HEK293 (cell line): ENCODE measurements around the gene ZSWIM7.

Source experiments
- CTCF ChIA-PET: fragments of 350-600 bp; formaldehyde crosslinking; extraction: SDS; loops from one replicate; lab custom pipeline; 2021; ENCODE audit warnings: antibody characterized with exemption; lab: Yijun Ruan, JAX
- POLR2A ChIA-PET: fragments of 300-600 bp; formaldehyde crosslinking; extraction: SDS; loops from one replicate; lab custom pipeline; 2020; ENCODE audit warnings: antibody characterized with exemption, inconsistent platforms; lab: Yijun Ruan, JAX
- H3K27ac ChIP-seq: fragments of 200-500 bp; sonication (Bioruptor generic); 2 replicates; pipeline ENCODE4 v1.5.1; 2014; ENCODE audit warnings: low read depth, low read length, control low read depth, inconsistent platforms; ENCODE audit errors: extremely low read depth
- H3K36me3 ChIP-seq, 2 experiments: fragments of 200-500 bp in 1 of 2; sonication (Bioruptor generic) in 1 of 2; 1 replicate in 1 of 2; 2 replicates in 1 of 2; pipeline ENCODE4 v1.5.1; 2014 to 2017; ENCODE audit warnings: inconsistent platforms in 2 of 2, low read length in 2 of 2; ENCODE audit not compliant: control insufficient read depth in 2 of 2, insufficient read depth in 1 of 2
- H3K4me1 ChIP-seq: fragments of 200-500 bp; sonication (Bioruptor generic); 2 replicates; pipeline ENCODE4 v1.5.1; 2014; ENCODE audit warnings: mild to moderate bottlenecking, low read length, inconsistent platforms; ENCODE audit not compliant: control insufficient read depth, insufficient read depth
- H3K4me3 ChIP-seq: 2 replicates; pipeline ENCODE4 v1.5.1; 2011; ENCODE audit warnings: low read depth, mild to moderate bottlenecking, control low read depth, low read length, moderate library complexity
- H3K9me3 ChIP-seq: fragments of 200-500 bp; sonication (Bioruptor generic); 2 replicates; pipeline ENCODE4 v1.5.1; 2014; ENCODE audit warnings: low read depth, low read length, inconsistent platforms; ENCODE audit not compliant: control insufficient read depth, insufficient read depth
- EGR2 ChIP-seq: fragments of 450-650 bp; formaldehyde crosslinking; IDR thresholded peaks from 2 replicates; pipeline ENCODE4 v1.5.1; 2016; ENCODE audit warnings: low read depth, missing biosample characterization, missing genetic modification characterization
- GLIS1 ChIP-seq: fragments of 450-650 bp; formaldehyde crosslinking; IDR thresholded peaks from 2 replicates; pipeline ENCODE4 v1.5.1; 2016; ENCODE audit warnings: missing biosample characterization, missing genetic modification characterization
- KLF7 ChIP-seq: fragments of 450-650 bp; formaldehyde crosslinking; IDR thresholded peaks from 2 replicates; pipeline ENCODE4 v1.5.1; 2016; ENCODE audit warnings: missing biosample characterization, missing genetic modification characterization, borderline replicate concordance
- KLF8 ChIP-seq: fragments of 450-650 bp; formaldehyde crosslinking; IDR thresholded peaks from 2 replicates; pipeline ENCODE4 v1.5.1; 2016; ENCODE audit warnings: missing biosample characterization, missing genetic modification characterization
- KLF9 ChIP-seq: fragments of 450-650 bp; formaldehyde crosslinking; IDR thresholded peaks from 2 replicates; pipeline ENCODE4 v1.5.1; 2016; ENCODE audit warnings: missing biosample characterization, missing genetic modification characterization, low read depth
- RBAK ChIP-seq: fragments of 450-650 bp; formaldehyde crosslinking; IDR thresholded peaks from 2 replicates; pipeline ENCODE4 v1.5.1; 2016; ENCODE audit warnings: missing biosample characterization, missing genetic modification characterization
- YY1 ChIP-seq: fragments of 450-650 bp; formaldehyde crosslinking; IDR thresholded peaks from 2 replicates; pipeline ENCODE4 v1.5.1; 2018; ENCODE audit warnings: missing biosample characterization, missing genetic modification characterization
- ZIC2 ChIP-seq: fragments of 450-650 bp; formaldehyde crosslinking; IDR thresholded peaks from 2 replicates; pipeline ENCODE4 v1.5.1; 2016; ENCODE audit warnings: missing biosample characterization, missing genetic modification characterization
- ZNF148 ChIP-seq: fragments of 450-650 bp; formaldehyde crosslinking; IDR thresholded peaks from 2 replicates; pipeline ENCODE4 v1.5.0; 2017; ENCODE audit warnings: missing biosample characterization, missing genetic modification characterization, borderline replicate concordance
- ZNF2 ChIP-seq: fragments of 450-650 bp; formaldehyde crosslinking; IDR thresholded peaks from 2 replicates; pipeline ENCODE4 v1.5.1; 2016; ENCODE audit warnings: missing biosample characterization, missing genetic modification characterization
- ZNF211 ChIP-seq: fragments of 450-650 bp; formaldehyde crosslinking; IDR thresholded peaks from 2 replicates; pipeline ENCODE4 v1.5.1; 2016; ENCODE audit warnings: low read depth, missing biosample characterization, missing genetic modification characterization
- ZNF221 ChIP-seq: fragments of 450-650 bp; formaldehyde crosslinking; IDR thresholded peaks from 2 replicates; pipeline ENCODE4 v1.5.1; 2017; ENCODE audit warnings: missing biosample characterization, missing genetic modification characterization, borderline replicate concordance
- ZNF280D ChIP-seq: fragments of 450-650 bp; formaldehyde crosslinking; IDR thresholded peaks from 2 replicates; pipeline ENCODE4 v1.5.1; 2016; ENCODE audit warnings: missing biosample characterization, missing genetic modification characterization
- ZNF292 ChIP-seq: fragments of 450-650 bp; formaldehyde crosslinking; IDR thresholded peaks from 2 replicates; pipeline ENCODE4 v1.5.1; 2016; ENCODE audit warnings: low read depth, missing biosample characterization, missing genetic modification characterization, borderline replicate concordance
- ZNF335 ChIP-seq: fragments of 450-650 bp; formaldehyde crosslinking; conservative IDR thresholded peaks from 2 replicates; pipeline ENCODE4 v1.5.1; 2016; ENCODE audit warnings: missing biosample characterization, missing genetic modification characterization
- ZNF341 ChIP-seq: fragments of 450-650 bp; formaldehyde crosslinking; IDR thresholded peaks from 2 replicates; pipeline ENCODE4; 2016; ENCODE audit warnings: low read depth, missing biosample characterization, missing genetic modification characterization
- ZNF521 ChIP-seq: fragments of 450-650 bp; formaldehyde crosslinking; IDR thresholded peaks from 2 replicates; pipeline ENCODE4 v1.5.1; 2017; ENCODE audit warnings: missing biosample characterization, mild to moderate bottlenecking, missing genetic modification characterization
- ZNF585B ChIP-seq: fragments of 450-650 bp; formaldehyde crosslinking; IDR thresholded peaks from 2 replicates; pipeline ENCODE4 v1.5.1; 2016; ENCODE audit warnings: missing biosample characterization, missing genetic modification characterization
- ZNF626 ChIP-seq: fragments of 450-650 bp; sonication (Bioruptor Pico); formaldehyde crosslinking; IDR thresholded peaks from 2 replicates; pipeline ENCODE4 v1.5.1; 2018; ENCODE audit warnings: missing biosample characterization, missing genetic modification characterization, inconsistent platforms
- ZNF660 ChIP-seq: fragments of 450-650 bp; IDR thresholded peaks from 2 replicates; pipeline ENCODE4 v1.5.1; 2018; ENCODE audit warnings: missing biosample characterization, mild to moderate bottlenecking, missing genetic modification characterization
- ZNF701 ChIP-seq: fragments of 450-650 bp; formaldehyde crosslinking; IDR thresholded peaks from 2 replicates; pipeline ENCODE4 v1.5.1; 2016; ENCODE audit warnings: missing biosample characterization, missing genetic modification characterization
- ZNF707 ChIP-seq: fragments of 450-650 bp; formaldehyde crosslinking; IDR thresholded peaks from 2 replicates; pipeline ENCODE4 v1.5.1; 2016; ENCODE audit warnings: missing biosample characterization, missing genetic modification characterization
- ZNF792 ChIP-seq: fragments of 450-650 bp; formaldehyde crosslinking; IDR thresholded peaks from 2 replicates; pipeline ENCODE4 v1.5.1; 2016; ENCODE audit warnings: missing biosample characterization, missing genetic modification characterization
- ZNF830 ChIP-seq: fragments of 450-650 bp; IDR thresholded peaks from 2 replicates; pipeline ENCODE4 v1.5.0; 2018; ENCODE audit warnings: missing biosample characterization, missing genetic modification characterization, low read depth, mild to moderate bottlenecking, moderate library complexity
- TF ChIP-seq, protein P1 (sequence below): fragments of 450-650 bp; formaldehyde crosslinking; IDR thresholded peaks from 2 replicates; pipeline ENCODE4 v1.5.1; 2016; ENCODE audit warnings: missing biosample characterization, missing genetic modification characterization
- TF ChIP-seq, protein P2 (sequence below): IDR thresholded peaks from 2 replicates; pipeline ENCODE4 v1.6.1; 2011; ENCODE audit warnings: mild to moderate bottlenecking, low read depth, low read length, borderline replicate concordance

Gene ZSWIM7

GRCh38 chr17:15967706-15968399 lies 31.7 kb downstream of the ZSWIM7 start:
- TF ChIP-seq ZNF707, result no peak
- no peak for TF ChIP-seq ZNF701 (tag by site-specific recombination)
- no peak for TF ChIP-seq ZNF660 (tag by site-specific recombination)
- no peak for TF ChIP-seq KLF9
- POLR2A ChIA-PET, result no interaction called here
- H3K9me3 ChIP-seq, result no peaks in the 10 kb centered on the region
- peaks cover 0 to 4% of the 10 kb centered on the region in 2 experiments; a peak in 1 of 3 replicates for H3K36me3 ChIP-seq
- H3K27ac ChIP-seq, result no peak overlapping the region
- CTCF ChIA-PET, result interaction anchor here (0.9 kb wide), 1 partner anchor 16 kb away, joined by 4 read pairs; no protein-coding TSS in a partner anchor
- H3K4me3 ChIP-seq, result no peak overlapping the region
- peaks cover 22% of the 10 kb centered on the region for H3K4me1 ChIP-seq

DNA sequence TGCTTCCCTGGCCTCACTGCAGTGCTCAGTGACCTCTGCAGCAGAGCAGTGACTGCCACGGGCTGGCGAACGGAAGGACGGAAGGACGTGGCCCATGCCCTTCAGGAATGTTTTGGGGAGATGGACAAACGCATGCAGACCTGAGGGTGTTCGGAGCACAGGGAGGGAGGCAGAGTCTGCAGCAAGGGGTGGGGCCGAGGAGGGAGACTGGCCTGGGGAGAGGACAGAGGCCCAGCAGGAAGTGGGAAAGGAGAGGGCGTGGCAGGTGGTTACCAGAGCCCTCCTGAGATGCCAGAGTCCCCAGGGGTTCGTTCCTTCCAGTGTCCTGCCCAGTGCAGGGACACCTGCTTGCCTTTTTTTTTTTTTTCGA lies 32.6 kb downstream of the ZSWIM7 start:
- peaks cover 0 to 4% of the 10 kb centered on the region in 2 experiments; a peak in 1 of 3 replicates for H3K36me3 ChIP-seq
- H3K4me3 ChIP-seq, result no peak overlapping the region
- no peaks in the 10 kb centered on the region for H3K9me3 ChIP-seq
- peaks cover 22% of the 10 kb centered on the region for H3K4me1 ChIP-seq
- ChIA-PET CTCF (interaction anchor here (0.7 kb wide), 1 partner anchor 139 kb away, joined by 3 read pairs; no protein-coding TSS in a partner anchor), POLR2A (no interaction called here)
- peak overlapping the region; percentile 58 for H3K27ac ChIP-seq
- TF ChIP-seq ZNF341 (tag by site-specific recombination) (no peak; the same call in 1 of the 2 replicates), KLF9 (peak; percentile 66), ZNF280D (tag by site-specific recombination) (no peak), ZNF521 (no peak), ZIC2 (tag by site-specific recombination) (peak; percentile 29; the same call in 1 of the 2 replicates), ZNF626 (tag by site-specific recombination) (no peak), ZNF211 (tag by site-specific recombination) (no peak), YY1 (tag by site-specific recombination) (no peak), ZNF221 (tag by site-specific recombination) (no peak), KLF8 (tag by site-specific recombination) (no peak), ZNF148 (tag by site-specific recombination) (no peak), ZNF830 (tag by site-specific recombination) (no peak), GLIS1 (tag by site-specific recombination) (peak; percentile 51; the same call in 1 of the 2 replicates), ZNF335 (no peak), EGR2 (tag by site-specific recombination) (no peak), ZNF292 (no peak), ZNF2 (tag by site-specific recombination) (no peak), ZNF792 (tag by site-specific recombination) (no peak), KLF7 (tag by site-specific recombination) (peak; percentile 62; the same call in 1 of the 2 replicates), RBAK (tag by site-specific recombination) (no peak), ZNF585B (tag by site-specific recombination) (no peak)
- TF ChIP-seq, protein P1, sequence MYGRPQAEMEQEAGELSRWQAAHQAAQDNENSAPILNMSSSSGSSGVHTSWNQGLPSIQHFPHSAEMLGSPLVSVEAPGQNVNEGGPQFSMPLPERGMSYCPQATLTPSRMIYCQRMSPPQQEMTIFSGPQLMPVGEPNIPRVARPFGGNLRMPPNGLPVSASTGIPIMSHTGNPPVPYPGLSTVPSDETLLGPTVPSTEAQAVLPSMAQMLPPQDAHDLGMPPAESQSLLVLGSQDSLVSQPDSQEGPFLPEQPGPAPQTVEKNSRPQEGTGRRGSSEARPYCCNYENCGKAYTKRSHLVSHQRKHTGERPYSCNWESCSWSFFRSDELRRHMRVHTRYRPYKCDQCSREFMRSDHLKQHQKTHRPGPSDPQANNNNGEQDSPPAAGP (tag by site-specific recombination), result 0 out of 2 replicates have a peak, but pooled peaks have one; percentile 33
- TF ChIP-seq, protein P2, sequence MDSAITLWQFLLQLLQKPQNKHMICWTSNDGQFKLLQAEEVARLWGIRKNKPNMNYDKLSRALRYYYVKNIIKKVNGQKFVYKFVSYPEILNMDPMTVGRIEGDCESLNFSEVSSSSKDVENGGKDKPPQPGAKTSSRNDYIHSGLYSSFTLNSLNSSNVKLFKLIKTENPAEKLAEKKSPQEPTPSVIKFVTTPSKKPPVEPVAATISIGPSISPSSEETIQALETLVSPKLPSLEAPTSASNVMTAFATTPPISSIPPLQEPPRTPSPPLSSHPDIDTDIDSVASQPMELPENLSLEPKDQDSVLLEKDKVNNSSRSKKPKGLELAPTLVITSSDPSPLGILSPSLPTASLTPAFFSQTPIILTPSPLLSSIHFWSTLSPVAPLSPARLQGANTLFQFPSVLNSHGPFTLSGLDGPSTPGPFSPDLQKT, result no peak
